ENCODE results near the gene MEIOSIN.

The MEIOSIN gene

DNA sequence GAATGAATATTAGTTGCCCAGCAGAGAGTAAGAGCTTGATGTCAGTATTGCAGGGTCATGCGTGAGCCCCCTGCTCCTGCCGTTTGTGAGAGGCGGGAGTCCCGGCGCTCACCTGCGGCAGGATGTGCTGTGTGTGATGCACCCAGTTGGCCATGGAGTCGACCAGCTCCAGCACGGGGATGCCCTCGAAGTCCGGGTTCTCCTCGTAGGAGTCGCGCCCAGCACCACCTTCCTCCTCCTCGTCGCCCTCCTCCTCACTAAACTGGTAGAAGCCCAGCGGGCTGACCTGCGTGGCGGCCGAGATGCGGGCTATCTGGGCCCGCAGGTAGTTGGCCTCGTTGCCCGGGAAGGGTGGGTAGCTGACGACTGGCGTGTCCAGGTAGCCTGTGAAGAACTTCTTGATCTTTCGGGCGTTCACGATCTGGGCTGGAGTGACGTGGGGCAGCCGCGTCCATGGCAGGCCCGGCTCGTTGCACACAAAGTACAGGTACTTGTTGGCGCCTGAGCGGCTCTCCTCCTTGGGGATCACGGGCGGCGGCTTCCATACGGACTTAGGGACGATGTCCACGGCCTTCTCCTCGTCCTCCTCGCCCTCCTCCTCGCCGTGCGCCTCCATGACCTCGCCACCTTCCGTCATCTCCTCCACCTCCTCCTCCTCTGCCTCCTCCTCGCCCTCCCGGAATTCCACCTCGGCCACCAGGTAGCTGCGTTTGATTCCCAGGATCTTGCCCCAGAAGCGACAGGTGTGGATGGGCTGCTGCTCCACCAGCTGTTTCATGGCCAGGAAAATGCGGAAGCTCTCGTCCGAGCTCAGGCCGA, 71.1 kb downstream of the MEIOSIN start:
- no peak for DNase-seq

DNA sequence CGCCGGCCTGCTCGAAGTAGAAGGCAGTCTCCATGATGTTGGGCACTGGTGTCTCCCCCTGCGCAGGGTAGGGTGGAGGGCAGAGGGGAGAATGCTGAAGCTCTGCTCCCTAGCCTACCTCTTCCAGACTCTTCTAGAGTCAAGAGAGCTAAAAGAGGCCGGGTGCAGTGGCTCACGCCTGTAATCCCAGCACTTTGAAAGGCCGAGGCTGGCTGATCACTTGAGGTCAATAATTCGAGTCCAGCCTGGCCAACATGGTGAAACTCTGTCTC, 71.7 kb downstream of the MEIOSIN start:
- DNase-seq, result no peak

DNA sequence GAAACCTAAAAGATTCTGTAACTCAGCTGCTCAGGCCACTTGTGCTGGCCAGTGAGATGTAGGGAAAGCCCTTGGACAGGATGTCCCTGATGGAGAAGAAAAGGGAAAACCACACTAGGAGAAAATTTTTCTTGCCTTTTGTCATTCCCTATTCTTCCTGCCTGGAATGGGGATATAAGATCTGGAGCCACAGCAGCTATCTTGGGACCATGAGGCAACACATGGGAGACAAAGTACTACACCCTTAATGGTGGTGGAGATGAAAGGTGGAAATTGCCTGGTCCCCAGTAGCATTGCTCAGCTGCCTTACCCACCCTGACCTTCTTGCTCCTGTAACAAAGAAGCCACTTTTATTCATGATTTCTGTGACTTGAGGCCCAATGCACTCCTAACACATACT, 72.5 kb downstream of the MEIOSIN start:
- no peak for DNase-seq

DNA sequence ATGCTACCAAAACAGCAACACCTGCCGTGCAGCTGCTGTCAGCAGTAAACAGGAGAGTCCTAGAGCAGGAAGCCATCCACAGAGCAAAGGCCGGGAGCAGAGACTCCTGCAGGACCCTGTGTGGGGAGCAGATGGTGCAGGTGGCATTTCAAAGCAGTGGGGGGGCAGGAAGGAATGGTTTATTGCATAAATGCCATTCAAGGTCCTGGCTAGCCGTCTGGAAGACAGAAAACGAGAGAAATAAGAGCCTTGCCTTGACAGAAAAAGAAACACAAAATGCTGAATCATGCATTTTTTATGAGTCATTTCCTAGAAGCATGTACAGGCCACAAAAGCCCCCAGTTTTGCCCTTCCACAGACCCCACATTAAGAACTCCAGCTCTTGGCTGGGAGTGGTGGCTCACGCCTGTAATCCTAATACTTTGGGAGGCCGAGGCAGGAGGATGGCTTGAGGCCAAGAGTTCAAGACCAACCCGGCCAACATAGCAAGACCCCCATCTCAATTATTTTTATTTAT, 76.5 kb downstream of the MEIOSIN start:
- peak; percentile 68 for DNase-seq

DNA sequence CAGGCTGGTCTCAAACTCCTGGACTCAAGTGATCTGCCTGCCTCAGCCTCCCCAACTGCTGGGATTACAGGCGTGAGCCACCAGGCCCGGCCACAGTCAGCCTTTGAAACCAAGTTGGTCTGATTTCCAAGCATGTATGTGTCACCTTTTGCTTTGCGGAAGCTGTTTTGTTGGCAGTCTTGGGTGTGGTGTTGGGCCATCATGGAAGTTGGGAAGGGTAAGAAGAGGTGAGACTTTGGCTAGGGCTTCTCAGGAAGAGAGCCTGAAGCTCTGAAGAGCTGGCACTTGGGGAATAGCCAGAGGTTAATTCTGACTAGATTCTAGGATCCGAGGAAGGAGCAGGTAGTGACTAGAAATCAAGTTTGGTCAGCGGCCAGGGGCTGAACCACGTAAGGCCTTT, 79.1 kb downstream of the MEIOSIN start:
- DNase-seq, result no peak

Data from NCI-H345 (cell line).